ENCODE measurements around the gene FGD2. TPM values are rescaled to one million over a fixed set of nuclear protein-coding genes. Genes with fewer than 3 reads are reported as not detected.
"Not testable (repeated sequence)": the region's sequence is repeated elsewhere in the genome, so short reads cannot be mapped to it uniquely, and the experiment has no call there.

The FGD2 gene
- total and polyA plus RNA-seq, 10 of the 15 experiments (the other 5 are each of a cell fraction or from before 2014, with no cell fraction given), result 5.2 to 88.1 (median 33.2) TPM

DNA sequence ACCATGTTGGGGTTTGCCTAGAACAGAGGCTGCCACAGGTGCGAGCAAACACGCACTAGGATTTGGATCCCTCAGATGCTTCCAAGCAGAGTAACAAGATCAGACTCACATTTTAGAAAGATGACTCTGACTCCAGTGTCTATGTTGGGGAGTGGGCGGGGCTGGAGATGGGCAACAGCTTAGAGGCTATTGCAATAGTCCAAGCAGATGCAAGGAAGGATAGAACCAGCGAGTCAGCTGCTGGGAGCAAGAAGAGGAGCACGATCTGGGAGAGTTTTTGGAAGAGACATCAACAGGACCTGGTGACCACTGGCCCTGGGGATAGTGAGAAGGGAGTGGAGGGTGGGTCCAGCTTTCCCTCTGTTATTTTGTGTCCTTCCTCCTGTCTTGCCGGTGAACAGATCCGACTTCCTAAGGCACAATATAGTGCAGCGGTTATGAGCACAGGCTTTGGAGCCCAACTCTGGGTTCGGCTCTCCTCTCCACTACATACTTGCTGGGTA, 52.7 kb downstream of the FGD2 start:
- Histone ChIP-seq H3K4me3 (no peak overlapping the region), H3K79me2 (ENCODE audit: control insufficient read depth, insufficient read depth, low read length) (no peaks in the 10 kb centered on the region), H3K4me2 (ENCODE audit: control insufficient read depth, insufficient read depth) (no peak overlapping the region), H2AFZ (ENCODE audit: control insufficient read depth, low read depth, low read length) (no peak overlapping the region), H3K9ac (ENCODE audit: control insufficient read depth, insufficient read depth, low read length) (no peak overlapping the region), H4K20me1 (ENCODE audit: control insufficient read depth, insufficient read depth) (no peaks in the 10 kb centered on the region), H3K27ac (ENCODE audit: control insufficient read depth, insufficient read depth) (no peak overlapping the region), H3K4me1 (ENCODE audit: control insufficient read depth, insufficient read depth, low read length) (no peaks in the 10 kb centered on the region), H3K27me3 (replicated peaks in 1 of 2; ENCODE audit: control insufficient read depth in 2 of 2, insufficient read depth in 2 of 2, low read length in 1 of 2) (no peaks in the 10 kb centered on the region), H3K36me3 (ENCODE audit: control insufficient read depth in 2 of 2, insufficient read depth in 2 of 2, low read length in 1 of 2) (no peaks in the 10 kb centered on the region), H3K9me3 (replicated peaks; ENCODE audit: control insufficient read depth, insufficient read depth, low read length) (no peaks in the 10 kb centered on the region)
- RAD21 ChIA-PET (ENCODE audit: unreplicated experiment), result no interaction called here
- CTCF ChIA-PET, result interaction anchor here (0.6 to 3.4 kb wide), 2 partner anchors 114 to 357 kb away, joined by 4 to 25 read pairs; no protein-coding TSS in a partner anchor
- FAIRE-seq (no peak), DNase-seq (ENCODE audit: low read depth, low spot score) (no peak), ATAC-seq (no peak)
- no TSS peak for BruUV-seq (replicated peaks)
- SMC1A ChIA-PET (ENCODE audit: uncharacterized antibody, unreplicated experiment), result interaction anchor here (1.8 to 13.5 kb wide), 2 partner anchors 113 to 114 kb away, joined by 6 to 266 read pairs; partner anchors contain the start of gene PIM1
- 75% methylated on average over 9 of the region's 9 CpGs for WGBS (ENCODE audit: insufficient coverage, insufficient replicate concordance, low lambda C conversion rate, missing lambda C conversion rate)
- TF ChIP-seq BCLAF1 (IDR thresholded peaks at IDR 0.05) (no peak), MTA3 (IDR thresholded peaks at IDR 0.05; ENCODE audit: borderline replicate concordance, low read length) (no peak), IRF4 (IDR thresholded peaks at IDR 0.05; ENCODE audit: low read depth, low read length) (no peak), PKNOX1 (IDR thresholded peaks at IDR 0.05) (no peak), NFXL1 (IDR thresholded peaks at IDR 0.05; ENCODE audit: borderline replicate concordance) (no peak)
- POLR2A ChIA-PET, result no interaction called here
- in situ Hi-C loops (cut with MboI) (no loop called here), intact Hi-C loops (cut with micrococcal nuclease; ENCODE audit: unreplicated experiment) (no loop called here)

DNA sequence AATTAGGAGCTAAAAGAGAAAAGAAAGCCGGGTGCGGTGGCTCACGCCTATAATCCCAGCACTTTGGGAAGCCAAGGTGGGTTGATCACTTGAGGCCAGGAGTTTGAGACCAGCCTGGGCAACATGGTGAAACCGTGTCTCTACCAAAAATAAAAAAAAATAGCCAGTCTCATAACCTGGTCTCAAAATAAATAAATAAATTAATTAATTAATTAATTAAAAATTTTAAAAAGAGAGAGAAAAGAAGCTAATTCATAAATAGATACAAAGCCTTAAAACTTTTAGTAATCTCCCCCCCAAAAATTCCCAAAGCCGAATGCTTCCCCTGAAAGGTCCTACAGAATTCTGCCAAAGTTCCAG, 53.5 kb downstream of the FGD2 start:
- in situ Hi-C loops (cut with MboI); POLR2A ChIA-PET; H3K4me2 ChIP-seq (ENCODE audit: control insufficient read depth, insufficient read depth): not testable (repeated sequence)

More for the DNA sequence above, 53.5 kb downstream of the FGD2 start:
- H3K4me1 ChIP-seq (ENCODE audit: control insufficient read depth, insufficient read depth, low read length); intact Hi-C loops (cut with micrococcal nuclease; ENCODE audit: unreplicated experiment); DNase-seq (ENCODE audit: low read depth, low spot score); H3K79me2 ChIP-seq (ENCODE audit: control insufficient read depth, insufficient read depth, low read length); FAIRE-seq; H3K36me3 ChIP-seq (ENCODE audit: control insufficient read depth in 2 of 2, insufficient read depth in 2 of 2, low read length in 1 of 2); H3K27ac ChIP-seq (ENCODE audit: control insufficient read depth, insufficient read depth); ATAC-seq; H2AFZ ChIP-seq (ENCODE audit: control insufficient read depth, low read depth, low read length); BruUV-seq (replicated peaks); H3K9ac ChIP-seq (ENCODE audit: control insufficient read depth, insufficient read depth, low read length); H3K9me3 ChIP-seq (replicated peaks; ENCODE audit: control insufficient read depth, insufficient read depth, low read length); H3K4me3 ChIP-seq; H4K20me1 ChIP-seq (ENCODE audit: control insufficient read depth, insufficient read depth); H3K27me3 ChIP-seq (replicated peaks in 1 of 2; ENCODE audit: control insufficient read depth in 2 of 2, insufficient read depth in 2 of 2, low read length in 1 of 2): not testable (repeated sequence)
- RAD21 ChIA-PET (ENCODE audit: unreplicated experiment), result interaction anchor here (2.8 kb wide), 1 partner anchor 113 kb away, joined by 9 read pairs; no protein-coding TSS in a partner anchor
- SMC1A ChIA-PET (ENCODE audit: uncharacterized antibody, unreplicated experiment), result interaction anchor here (1.0 to 1.8 kb wide), 2 partner anchors 112 to 241 kb away, joined by 3 to 6 read pairs; no protein-coding TSS in a partner anchor
- WGBS (ENCODE audit: insufficient coverage, insufficient replicate concordance, low lambda C conversion rate, missing lambda C conversion rate), result 47% methylated on average over 5 of the region's 5 CpGs
- CTCF ChIA-PET, result interaction anchor here (0.6 to 3.4 kb wide), 3 partner anchors 113 to 358 kb away, joined by 4 to 25 read pairs (median 4); no protein-coding TSS in a partner anchor
